Fibroblast of skin of back (primary cell): ENCODE data around the gene NTM.
"Not testable (repeated sequence)": the region's sequence is repeated elsewhere in the genome, so short reads cannot be mapped to it uniquely, and the experiment has no call there.

Experiments
- DNase-seq: peaks from one replicate; pipeline ENCODE4 v3.0.0-alpha.2; 2013

The NTM gene

GRCh38 chr11:131422496-131422895 lies 52.1 kb downstream of the NTM start:
- DNase-seq: peak; percentile 57

- peak; percentile 73 for DNase-seq
Measured at GRCh38 chr11:131423688-131424087, 53.3 kb downstream of the NTM start.

- not testable (repeated sequence) for DNase-seq
Measured at GRCh38 chr11:131424257-131424876, 54.0 kb downstream of the NTM start.

- DNase-seq: no peak
Measured at GRCh38 chr11:131425285-131425684, 54.9 kb downstream of the NTM start.

GRCh38 chr11:131428853-131429252 lies 58.4 kb downstream of the NTM start:
- DNase-seq: no peak

GRCh38 chr11:131430473-131431208 lies 60.2 kb downstream of the NTM start:
- DNase-seq: peak; percentile 53

- no peak for DNase-seq
Measured at GRCh38 chr11:131441051-131441810, 70.8 kb downstream of the NTM start.

GRCh38 chr11:131446590-131447275 lies 76.3 kb downstream of the NTM start:
- DNase-seq: no peak

- DNase-seq: no peak
Measured at GRCh38 chr11:131447277-131447815, 76.9 kb downstream of the NTM start.

- no peak for DNase-seq
Measured at GRCh38 chr11:131447898-131448297, 77.5 kb downstream of the NTM start.

GRCh38 chr11:131449036-131450019 lies 78.9 kb downstream of the NTM start:
- no peak for DNase-seq

GRCh38 chr11:131454490-131454889 lies 84.1 kb downstream of the NTM start:
- DNase-seq: no peak

- DNase-seq: no peak
Measured at GRCh38 chr11:131454989-131455388, 84.6 kb downstream of the NTM start.

- DNase-seq: no peak
Measured at GRCh38 chr11:131455843-131456704, 85.7 kb downstream of the NTM start.

- no peak for DNase-seq
Measured at GRCh38 chr11:131457163-131457562, 86.7 kb downstream of the NTM start.

- no peak for DNase-seq
Measured at GRCh38 chr11:131458421-131458820, 88.0 kb downstream of the NTM start.

- DNase-seq: no peak
Measured at GRCh38 chr11:131460931-131461330, 90.5 kb downstream of the NTM start.

GRCh38 chr11:131462622-131463021 lies 92.2 kb downstream of the NTM start:
- DNase-seq: no peak

- DNase-seq: no peak
Measured at GRCh38 chr11:131463162-131463561, 92.7 kb downstream of the NTM start.

- no peak for DNase-seq
Measured at GRCh38 chr11:131463649-131464425, 93.4 kb downstream of the NTM start.
